PFSK-1 (cell line): Measurements from ENCODE around the gene GGTA1.

Experiments used
- FOXP2 ChIP-seq: optimal IDR thresholded peaks from 2 replicates; pipeline ENCODE3; 2011; ENCODE audit warnings: borderline replicate concordance, control low read depth, inconsistent platforms; ENCODE audit not compliant: insufficient read depth; ENCODE audit errors: extremely low read length, extremely low read depth
- POLR2AphosphoS5 ChIP-seq: IDR thresholded peaks from 2 replicates; pipeline ENCODE4 v1.6.1; 2012; ENCODE audit warnings: low read depth, mild to moderate bottlenecking, control low read depth, low read length, moderate library complexity
- REST ChIP-seq, 2 experiments: IDR thresholded peaks; 2 replicates each; pipeline versions ENCODE4 v1.6.1 to v1.8.0; 2011 to 2012; ENCODE audit warnings: low read depth in 2 of 2, low read length in 2 of 2, control low read depth in 1 of 2, inconsistent platforms in 1 of 2, mild to moderate bottlenecking in 1 of 2, moderate library complexity in 1 of 2; ENCODE audit not compliant: insufficient read depth in 1 of 2
- SIN3A ChIP-seq: IDR thresholded peaks from 2 replicates; pipeline ENCODE4 v1.6.1; 2012; ENCODE audit warnings: mild to moderate bottlenecking, low read length, moderate library complexity, borderline replicate concordance; ENCODE audit not compliant: insufficient read depth
- TAF1 ChIP-seq: IDR thresholded peaks from 2 replicates; pipeline ENCODE4 v1.6.1; 2012; ENCODE audit warnings: low read length, control low read depth, borderline replicate concordance; ENCODE audit not compliant: insufficient read depth

Gene GGTA1

GRCh38 chr9:121510766-121511550 lies 11.3 kb upstream of the GGTA1 start:
- TF ChIP-seq SIN3A = no peak
- no peak for TF ChIP-seq TAF1
- no peak for TF ChIP-seq FOXP2

- no peak for TF ChIP-seq POLR2AphosphoS5
- no peak for TF ChIP-seq SIN3A
- no peak for TF ChIP-seq TAF1
- TF ChIP-seq FOXP2 = no peak
- TF ChIP-seq REST (IDR thresholded peaks at IDR 0.05; ENCODE audit: insufficient read depth in 1 of 2, low read depth in 2 of 2, low read length in 2 of 2) = no peak
Observed at GRCh38 chr9:121509180-121509579, 9.5 kb upstream of the GGTA1 start.

- TF ChIP-seq POLR2AphosphoS5 (no peak), REST (IDR thresholded peaks at IDR 0.05; ENCODE audit: insufficient read depth in 1 of 2, low read depth in 2 of 2, low read length in 2 of 2) (no peak), FOXP2 (no peak), SIN3A (no peak), TAF1 (no peak)
Observed at GRCh38 chr9:121508415-121508814, 8.8 kb upstream of the GGTA1 start.

- TF ChIP-seq FOXP2 = no peak
- TF ChIP-seq TAF1 = no peak
- TF ChIP-seq POLR2AphosphoS5 = no peak
- TF ChIP-seq REST (IDR thresholded peaks at IDR 0.05; ENCODE audit: insufficient read depth in 1 of 2, low read depth in 2 of 2, low read length in 2 of 2) = no peak
- TF ChIP-seq SIN3A = no peak
Observed at GRCh38 chr9:121505903-121506735, 6.5 kb upstream of the GGTA1 start.

GRCh38 chr9:121503444-121503843 lies 3.8 kb upstream of the GGTA1 start:
- TF ChIP-seq SIN3A = no peak
- TF ChIP-seq REST (IDR thresholded peaks at IDR 0.05; ENCODE audit: insufficient read depth in 1 of 2, low read depth in 2 of 2, low read length in 2 of 2) = no peak
- no peak for TF ChIP-seq FOXP2
- TF ChIP-seq POLR2AphosphoS5 = no peak
- TF ChIP-seq TAF1 = no peak
